WTC11 (cell line): ENCODE results near the gene FAM111B.

Experiments
- NR2C2 ChIP-seq: sonication (generic); formaldehyde crosslinking; IDR thresholded peaks from 2 replicates; pipeline ENCODE4 v1.8.0; 2022; ENCODE audit warnings: mild to moderate bottlenecking, missing genetic modification reagents
- TF ChIP-seq, protein P1 (sequence below): fragments of 200-600 bp; IDR thresholded peaks from 2 replicates; pipeline ENCODE4 v1.8.0; 2022; ENCODE audit warnings: antibody characterized with exemption
- TF ChIP-seq, protein P2 (sequence below): sonication (generic); formaldehyde crosslinking; IDR thresholded peaks from 2 replicates; pipeline ENCODE4 v1.8.0; 2022; ENCODE audit warnings: mild to moderate bottlenecking, missing genetic modification reagents

DNA sequence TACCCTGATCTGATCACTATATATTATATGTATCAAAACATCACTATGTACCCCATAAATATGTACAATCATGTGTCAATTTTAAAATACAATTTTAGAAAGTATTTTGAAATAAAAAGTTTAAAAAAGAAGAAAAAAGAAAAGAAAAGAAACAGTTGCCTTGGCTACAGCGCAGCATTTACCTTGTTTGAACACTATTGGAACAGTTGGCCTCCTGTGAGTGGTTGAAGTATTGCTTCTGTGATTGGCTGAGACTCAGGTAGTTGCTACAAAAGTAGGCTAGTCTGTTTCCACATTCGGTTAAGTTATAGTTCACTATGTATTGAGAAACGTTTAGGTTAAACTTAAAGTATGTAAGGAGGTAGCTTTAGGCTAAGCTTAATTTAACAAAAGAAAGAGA is 57.0 kb downstream of the FAM111B start:
- TF ChIP-seq, protein P1, sequence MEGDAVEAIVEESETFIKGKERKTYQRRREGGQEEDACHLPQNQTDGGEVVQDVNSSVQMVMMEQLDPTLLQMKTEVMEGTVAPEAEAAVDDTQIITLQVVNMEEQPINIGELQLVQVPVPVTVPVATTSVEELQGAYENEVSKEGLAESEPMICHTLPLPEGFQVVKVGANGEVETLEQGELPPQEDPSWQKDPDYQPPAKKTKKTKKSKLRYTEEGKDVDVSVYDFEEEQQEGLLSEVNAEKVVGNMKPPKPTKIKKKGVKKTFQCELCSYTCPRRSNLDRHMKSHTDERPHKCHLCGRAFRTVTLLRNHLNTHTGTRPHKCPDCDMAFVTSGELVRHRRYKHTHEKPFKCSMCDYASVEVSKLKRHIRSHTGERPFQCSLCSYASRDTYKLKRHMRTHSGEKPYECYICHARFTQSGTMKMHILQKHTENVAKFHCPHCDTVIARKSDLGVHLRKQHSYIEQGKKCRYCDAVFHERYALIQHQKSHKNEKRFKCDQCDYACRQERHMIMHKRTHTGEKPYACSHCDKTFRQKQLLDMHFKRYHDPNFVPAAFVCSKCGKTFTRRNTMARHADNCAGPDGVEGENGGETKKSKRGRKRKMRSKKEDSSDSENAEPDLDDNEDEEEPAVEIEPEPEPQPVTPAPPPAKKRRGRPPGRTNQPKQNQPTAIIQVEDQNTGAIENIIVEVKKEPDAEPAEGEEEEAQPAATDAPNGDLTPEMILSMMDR: no peak
- TF ChIP-seq NR2C2 (CRISPR knock-in tag): no peak
- TF ChIP-seq, protein P2, sequence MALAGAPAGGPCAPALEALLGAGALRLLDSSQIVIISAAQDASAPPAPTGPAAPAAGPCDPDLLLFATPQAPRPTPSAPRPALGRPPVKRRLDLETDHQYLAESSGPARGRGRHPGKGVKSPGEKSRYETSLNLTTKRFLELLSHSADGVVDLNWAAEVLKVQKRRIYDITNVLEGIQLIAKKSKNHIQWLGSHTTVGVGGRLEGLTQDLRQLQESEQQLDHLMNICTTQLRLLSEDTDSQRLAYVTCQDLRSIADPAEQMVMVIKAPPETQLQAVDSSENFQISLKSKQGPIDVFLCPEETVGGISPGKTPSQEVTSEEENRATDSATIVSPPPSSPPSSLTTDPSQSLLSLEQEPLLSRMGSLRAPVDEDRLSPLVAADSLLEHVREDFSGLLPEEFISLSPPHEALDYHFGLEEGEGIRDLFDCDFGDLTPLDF: no peak
